Measurements from ENCODE around the gene SDHB.
"Not testable (repeated sequence)": the region's sequence is repeated elsewhere in the genome, so short reads cannot be mapped to it uniquely, and the experiment has no call there.

The SDHB gene

DNA sequence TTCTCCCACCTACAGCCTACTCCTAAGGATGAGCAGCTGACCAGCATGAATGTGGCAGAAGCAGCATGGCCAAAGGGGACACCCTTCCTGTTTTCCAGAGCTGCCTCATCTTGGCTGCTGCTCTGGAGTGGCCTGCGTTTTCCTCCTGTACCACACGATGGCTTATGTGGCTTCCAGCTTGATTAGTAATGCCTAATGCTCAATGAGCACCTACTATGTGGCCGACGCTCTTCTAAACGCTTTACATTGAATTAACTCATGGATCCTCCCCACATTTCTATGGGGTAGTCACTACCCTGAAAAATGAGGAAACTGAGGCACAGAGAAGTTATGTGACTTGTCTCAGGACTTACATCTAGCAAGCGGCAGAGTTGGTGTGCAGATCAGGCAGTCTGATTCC, 18.0 kb upstream of the SDHB start:
- DNase-seq = no peak

DNA sequence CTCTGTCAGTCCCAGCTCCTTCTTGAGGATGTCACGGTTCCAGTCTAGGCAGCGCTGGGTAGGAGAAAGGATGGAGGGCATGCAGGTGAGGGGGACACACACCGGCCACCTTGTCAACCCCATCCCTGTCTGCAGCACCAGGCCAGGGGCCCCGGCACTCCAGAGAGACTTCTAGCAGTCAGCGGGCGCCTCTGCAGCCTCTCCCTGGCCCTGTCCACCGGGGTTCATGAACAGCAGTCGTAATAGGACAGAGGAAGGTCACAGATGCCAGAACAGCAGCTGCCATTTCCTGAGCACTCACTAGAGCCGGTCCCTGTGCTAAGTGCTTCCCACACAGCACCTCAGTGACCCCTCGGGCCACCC, 16.3 kb upstream of the SDHB start:
- DNase-seq = no peak

DNA sequence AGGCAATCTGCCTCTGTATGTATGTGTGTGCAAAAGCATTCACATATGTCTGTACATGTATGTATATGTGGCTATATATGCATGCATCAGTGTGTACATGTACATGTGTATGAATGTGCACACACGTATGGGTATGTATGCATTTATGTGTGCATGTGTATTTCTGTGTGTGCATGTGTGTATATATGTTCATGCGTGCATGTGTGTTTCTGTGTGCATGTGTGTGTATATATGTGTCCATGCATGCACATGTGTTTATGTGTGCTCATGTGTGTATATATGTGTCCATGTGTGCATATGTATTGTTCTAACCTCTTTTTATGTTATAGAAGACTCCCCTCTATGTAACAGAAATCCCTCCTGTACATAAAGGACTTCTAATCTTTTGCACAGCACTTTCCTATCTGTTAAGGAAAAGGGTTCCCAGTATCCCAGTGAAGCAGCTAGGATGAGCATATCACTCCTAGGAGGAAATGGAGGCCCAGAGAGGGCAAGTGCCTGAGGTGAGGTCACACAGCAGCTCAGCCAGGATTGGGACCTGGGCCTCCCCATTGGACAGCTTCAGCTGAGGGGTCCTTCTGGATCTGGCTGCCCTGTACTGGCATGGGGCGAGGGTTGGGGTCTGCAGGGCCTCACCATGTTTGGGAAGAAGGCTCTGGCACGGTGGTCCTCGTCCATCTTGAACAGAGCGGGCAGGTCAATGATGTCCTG, 15.8 kb upstream of the SDHB start:
- no peak for DNase-seq

DNA sequence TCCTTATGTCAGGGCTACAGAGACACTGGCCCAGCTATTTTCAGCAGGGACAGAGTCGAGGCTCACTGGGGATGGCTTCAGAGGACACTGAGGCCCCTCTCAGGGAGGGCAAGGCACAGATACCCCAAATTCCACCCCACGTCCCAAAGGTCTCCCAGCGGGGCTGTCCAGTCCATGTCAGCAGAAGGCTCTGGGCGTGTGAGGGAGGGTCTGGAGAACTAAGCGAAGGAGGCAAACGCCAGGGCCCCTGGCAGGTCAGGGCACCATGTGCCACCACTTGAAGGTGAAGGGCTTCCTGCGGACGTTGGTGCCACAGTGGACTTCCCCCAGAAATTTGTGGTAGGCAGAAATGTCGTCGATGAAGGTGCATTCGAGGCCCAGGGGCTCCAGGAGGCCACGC, 15.0 kb upstream of the SDHB start:
- no peak for DNase-seq

DNA sequence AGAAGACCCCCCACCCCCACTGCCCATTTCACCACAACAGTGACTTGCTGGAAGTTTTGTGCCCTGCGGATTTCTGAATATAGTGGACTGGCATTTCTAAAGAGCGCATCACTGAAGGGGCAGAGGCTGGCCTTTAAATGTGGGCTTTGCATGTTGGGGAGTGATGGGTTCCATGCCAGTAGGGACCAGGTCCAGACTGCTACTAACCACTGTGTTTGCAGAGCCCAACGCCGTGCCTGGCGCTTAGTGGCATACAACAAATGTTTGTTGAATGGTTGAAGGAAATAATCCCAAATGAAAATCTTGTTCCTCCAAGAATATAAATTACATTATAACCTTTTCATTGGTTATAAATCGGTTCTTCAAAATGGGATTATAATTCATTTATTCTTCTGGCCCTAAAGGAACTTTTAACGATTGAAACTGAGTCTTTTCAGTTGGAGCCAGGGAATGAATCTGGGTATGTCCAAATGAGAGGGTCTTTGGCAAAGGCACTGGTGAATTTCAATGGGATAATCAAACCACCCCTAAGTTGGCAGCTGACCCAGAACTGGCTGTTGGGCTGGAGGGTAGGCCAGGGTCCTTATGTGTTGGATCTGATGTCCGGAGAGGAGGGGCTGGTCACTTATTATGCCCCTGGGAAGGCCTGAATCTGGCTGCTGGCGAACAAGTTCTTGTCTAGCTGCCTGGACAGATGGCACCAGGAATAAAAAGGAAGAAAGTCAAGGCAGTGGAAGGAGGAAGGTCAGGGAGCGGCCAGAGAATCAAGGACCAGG, 13.8 kb upstream of the SDHB start:
- no peak for DNase-seq

DNA sequence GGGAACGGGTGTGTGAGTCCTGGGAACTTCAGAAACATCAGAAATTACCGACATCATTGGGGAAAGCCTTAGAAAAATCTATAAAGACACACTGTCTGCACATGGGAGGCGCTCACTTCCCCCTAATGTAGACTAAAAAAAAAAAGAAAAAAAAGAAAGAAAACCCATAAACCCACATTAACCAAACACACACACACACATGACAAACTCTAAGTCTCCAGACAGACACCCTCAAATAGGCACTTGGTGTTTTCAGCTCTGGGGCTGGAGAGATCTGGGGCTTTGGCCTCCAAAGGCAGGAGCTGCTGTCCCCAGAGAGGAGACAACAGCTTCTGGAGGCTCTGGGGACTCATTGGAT, 13.2 kb upstream of the SDHB start:
- DNase-seq = no peak

DNA sequence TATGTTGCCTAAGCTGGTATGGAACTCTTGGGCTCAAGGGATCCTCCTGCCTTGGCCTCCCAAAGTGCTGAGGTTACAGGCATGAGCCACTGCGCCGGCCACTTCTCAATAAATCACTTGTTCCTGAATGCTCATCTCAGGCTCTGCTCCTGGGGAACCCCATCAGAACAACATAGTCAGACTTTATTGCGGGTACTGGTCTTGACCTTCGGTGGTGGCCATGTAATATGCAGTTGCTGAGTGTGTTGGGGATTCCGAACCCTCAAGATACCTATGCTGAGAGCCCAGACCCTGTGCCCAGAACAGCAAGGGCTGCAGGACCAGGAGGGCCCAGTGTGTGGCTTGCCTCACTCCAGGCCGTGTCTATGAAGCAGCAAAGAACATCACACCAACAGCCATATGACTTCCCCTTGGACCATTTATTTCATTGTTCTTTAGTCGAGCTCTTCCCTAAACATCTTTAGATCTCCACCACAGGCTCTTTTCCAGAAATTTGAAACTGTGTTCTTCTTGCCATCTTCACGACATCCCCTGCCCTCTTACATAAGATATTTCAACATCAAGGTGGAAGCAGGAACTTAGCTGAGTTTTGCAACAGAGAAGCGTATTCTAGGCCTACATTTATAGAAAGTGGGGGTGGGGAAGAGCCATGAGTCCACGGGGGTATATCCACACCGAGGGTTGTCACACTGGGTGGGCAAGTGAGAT, 12.7 kb upstream of the SDHB start:
- DNase-seq = no peak

DNA sequence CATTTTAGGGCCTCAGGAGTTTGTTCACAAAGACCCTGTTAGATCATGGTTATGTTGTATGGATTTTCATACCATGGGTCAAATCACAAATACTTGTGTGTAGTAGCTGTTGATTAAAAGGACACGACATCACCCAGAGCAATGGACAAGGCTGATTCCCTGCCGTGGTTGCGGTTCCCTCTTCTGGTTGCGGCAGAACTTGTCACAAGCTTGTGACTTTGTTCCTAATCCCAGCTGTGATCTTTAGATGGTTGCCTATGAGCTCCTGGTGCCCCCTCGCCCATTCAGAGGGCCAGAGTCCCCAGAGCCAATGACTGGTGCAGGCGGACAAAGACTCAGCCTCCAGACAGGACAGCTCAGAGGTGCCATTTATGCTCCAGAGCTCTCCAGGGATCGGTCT, 11.8 kb upstream of the SDHB start:
- no peak for DNase-seq

DNA sequence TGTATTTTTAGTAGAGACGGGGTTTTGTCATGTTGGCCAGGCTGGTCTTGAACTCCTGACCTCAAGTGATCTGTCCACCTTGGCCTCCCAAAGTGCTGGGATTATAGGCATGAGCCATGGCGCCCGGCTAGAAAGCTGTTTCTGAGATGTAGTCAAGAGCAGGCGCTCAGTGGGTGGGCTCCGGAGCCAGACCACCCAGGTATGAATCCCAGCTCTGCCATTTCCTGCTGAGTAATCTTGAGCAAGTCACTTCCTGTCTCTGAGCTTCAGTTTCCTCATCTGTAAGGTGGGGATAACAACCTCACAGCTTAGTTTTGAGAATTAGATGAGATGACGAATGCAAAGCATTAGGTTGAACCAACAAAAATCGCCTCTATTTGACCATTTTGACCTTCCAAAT, 8.9 kb upstream of the SDHB start:
- not testable (repeated sequence) for DNase-seq

DNA sequence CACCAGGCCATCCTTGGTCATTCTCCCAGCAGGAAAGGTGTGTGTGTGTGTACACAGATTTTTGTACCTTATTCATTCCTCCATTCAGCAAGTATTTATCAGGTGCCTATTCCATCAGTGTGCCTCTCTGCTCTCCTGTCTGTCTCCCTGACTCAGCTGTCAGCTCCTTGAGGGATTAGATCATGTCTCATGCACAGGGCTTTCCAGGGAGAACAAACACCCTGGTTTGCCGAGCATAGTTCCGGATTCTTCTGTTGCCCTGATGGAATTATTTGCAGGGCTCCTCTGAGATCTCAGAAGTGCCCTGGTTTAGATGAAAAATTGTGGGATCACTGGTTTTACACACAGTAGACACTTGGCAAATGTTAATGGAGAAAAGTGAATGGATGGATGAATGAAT, 8.1 kb upstream of the SDHB start:
- DNase-seq = no peak

DNA sequence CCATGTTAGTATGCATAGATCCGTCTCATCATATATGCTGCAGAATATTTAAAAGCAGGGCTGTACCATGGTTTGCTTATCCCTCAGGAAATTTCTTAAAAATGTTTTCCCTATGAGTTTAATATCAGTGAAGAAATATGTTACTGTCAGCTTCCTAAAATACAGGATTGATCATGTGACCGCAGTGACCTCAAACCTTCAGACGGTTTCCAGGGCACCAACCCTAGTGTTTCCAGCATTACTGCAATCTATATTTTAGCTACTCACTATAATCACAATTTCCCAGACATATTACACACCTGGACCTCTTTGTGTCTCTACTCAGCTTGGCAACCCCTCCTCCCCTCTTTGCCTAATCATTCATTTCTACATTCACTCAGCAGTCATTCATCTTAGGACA, 7.7 kb upstream of the SDHB start:
- DNase-seq = no peak

DNA sequence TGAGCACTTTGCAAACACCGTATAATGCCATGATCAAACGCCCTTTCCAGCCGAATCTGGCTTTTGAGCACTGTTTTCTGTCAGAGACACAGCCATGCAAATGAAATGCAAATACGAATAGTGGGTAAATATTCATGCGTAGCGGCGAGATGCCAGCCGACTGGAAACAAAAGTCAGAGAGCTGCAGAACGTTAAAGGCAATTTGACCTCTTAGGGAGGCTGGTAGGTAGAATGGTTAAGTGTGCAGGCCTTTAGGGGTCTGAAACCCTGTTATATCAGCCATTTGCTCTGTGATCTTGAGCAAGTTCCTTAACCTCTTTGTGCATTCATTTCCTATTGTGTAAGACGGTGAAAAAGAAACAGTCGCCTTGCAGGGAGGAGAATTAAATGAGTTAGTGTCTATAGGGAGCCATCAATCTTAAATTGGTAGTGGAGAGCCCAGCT, 6.5 kb upstream of the SDHB start:
- DNase-seq = no peak

DNA sequence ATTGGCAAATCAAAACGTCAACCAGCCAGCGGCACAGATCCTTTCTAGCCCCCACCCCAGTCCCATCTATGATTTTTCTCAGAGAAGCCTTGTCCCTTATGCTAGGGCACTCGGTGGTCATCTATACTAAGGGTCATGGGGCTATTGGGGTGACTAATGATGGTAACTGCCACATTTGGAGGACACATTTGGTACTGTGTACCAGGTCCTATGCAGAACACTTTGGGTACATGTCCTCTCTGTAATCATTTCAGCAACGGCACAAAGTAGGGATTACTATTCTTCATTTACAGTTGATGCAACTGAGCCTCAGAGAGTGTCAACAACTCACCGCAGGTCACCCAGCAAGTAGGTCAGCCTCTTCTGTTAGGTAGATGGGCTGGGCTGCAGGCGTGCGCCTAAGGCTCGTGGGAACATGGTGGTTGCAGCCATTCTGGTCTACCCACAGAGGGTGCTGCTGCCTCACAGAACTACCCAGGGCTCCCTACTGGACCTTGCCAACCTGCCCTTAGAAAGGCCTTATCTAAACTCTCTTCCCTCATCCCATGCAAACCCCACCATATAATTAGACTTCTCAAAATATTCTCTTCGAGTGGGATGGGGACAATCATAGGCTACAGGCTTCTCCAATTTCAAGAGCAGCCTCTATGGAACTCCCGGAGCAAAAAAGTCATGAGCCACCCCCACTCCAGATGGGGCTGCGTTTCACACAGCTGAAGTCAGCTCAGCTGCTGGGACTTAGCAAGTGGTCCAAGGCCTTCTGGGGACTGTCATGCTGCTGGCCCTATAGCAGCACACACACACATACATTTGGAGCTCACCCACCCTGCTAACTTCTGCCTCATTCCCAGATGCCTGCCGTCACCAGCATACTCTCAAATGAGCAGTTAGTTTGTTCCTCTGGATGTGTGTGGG, 5.8 kb upstream of the SDHB start:
- peak; percentile 63 to 66 for DNase-seq

DNA sequence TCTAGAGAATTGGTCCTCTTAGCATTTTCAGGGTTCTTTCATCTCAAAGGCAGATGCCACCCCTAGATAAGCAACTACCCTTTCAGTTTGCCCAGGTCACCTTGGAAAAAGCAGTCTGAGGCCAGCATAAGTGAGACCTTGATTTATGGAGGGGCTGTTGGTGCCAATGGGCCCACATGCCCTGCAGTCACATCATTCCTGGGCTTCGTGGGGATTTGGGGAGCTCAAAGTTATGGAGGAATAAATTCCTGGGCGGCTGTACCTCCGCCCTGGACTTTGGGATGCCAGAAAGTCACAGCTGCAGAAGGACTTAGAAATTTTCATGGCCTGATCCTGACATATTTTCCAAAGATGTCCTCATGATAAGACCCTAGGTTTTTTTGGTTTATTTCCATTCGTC, 2.7 kb upstream of the SDHB start:
- DNase-seq = no peak

DNA sequence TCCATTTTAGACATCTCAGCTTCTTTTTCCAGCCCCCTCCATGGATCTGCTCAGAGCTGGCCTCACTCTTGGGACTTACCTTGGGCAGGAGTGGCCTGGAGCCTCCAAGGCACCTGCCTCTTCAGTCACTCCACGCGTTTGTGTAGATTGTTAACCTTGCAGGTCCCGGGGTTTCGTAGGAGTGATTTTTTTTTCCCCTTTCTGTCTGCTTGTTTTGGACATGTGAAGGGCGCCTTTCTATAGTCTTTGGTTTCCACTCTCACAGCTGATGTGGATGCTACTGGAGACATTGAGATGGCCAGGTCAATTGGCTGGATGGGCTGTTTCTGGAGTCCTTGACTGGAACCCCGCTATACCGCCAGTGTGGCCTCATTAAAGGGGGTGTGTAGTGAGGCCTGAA, 2.0 kb upstream of the SDHB start:
- no peak for DNase-seq

DNA sequence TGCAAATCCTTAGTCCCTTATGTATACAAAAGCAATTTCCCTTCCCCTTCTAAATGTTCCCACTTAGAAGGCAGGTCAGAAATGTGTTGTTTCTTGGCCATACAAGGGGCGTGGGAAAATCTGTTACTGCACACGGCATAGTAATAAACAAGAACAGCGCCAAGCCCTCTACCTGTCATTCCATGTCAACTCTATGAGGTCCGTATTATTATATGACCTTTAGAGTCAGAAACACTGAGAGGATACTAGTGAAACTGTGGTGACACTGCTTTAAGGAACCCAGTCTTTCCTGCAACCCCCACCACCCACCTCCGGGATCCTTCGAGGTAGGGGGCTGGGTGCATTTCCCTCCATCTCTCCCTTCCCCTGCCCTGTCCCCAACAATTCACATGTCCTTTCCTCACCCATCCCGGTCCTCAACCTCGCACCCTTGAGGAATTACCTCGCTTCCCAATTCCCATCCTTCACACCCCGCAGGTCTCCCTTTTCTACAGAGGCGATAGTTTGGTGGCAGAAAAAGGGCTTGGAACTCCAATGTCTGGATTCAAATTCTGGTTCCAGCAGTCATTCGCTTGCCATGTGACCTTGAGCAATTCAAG, 647 bp downstream of the SDHB start:
- DNase-seq = no peak

DNA sequence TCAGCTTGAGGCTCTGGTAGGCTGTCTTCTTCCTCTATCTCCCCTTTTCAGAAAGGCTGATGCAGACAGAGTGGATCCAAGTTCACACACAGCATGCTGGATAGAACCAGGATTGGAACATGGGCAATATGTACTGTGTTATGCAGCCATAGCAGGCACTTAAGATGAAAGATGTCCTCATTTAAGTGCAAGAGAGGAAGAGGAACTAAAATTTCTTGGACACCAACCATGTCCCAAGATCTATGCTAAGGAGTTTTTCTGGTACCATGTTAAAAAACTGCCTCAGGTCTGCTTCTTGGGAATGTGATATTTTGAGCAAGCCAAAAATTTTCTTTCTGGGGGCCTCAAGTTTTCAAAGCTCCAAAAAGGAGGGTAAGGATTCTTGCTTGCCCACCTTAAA, 1.2 kb downstream of the SDHB start:
- no peak for DNase-seq

DNA sequence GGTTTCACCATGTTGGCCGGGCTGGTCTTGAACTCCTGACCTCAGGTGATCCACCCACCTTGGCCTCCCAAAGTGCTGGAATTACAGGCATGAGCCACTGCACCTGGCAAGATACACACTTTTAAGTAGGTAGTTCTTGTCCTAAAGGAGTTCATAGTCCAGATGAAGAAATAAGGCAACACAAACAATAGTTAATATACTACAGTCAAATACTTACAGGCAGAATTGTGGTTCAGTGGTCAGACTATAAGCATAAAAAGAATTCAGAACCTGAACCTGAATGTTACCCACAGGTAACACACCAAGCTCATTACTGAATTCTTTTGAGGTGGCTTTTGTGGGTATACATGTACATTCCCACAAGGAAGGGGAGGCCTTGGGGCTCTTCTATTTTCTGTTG, 1.8 kb downstream of the SDHB start:
- DNase-seq = no peak

DNA sequence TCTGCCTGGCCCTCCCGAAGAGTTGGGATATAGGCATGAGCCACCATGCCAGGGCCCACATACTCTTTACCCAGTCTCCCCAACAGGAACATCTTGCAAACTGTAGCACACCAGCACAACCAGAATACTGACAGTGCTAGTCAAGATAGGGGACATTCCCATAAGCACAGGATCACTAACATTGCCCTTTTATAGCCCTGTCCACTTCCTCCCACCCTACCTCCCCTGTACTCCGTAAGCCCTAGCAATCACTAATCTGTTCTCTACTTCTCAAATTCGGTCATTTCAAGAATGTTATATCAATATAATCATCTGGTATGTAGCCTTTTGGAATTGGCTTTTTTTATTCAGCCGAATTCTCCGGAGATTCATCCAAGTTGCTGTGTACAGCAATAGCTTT, 5.9 kb downstream of the SDHB start:
- no peak for DNase-seq

DNA sequence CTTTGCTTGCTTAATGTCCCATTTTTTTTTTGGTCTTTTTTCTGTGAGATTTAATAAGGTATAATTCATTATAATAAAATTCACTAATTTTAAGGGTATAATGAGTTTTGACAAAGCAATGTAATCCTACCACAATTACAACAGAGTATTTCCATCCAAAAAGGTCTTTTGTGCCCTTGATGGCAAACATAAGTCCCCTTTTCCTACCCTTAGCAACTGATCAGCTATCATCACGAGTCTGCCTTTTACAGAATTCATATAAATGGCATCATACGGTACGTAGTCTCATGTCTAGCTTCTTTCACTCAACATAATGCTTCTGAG, 7.5 kb downstream of the SDHB start:
- no peak for DNase-seq

DNA sequence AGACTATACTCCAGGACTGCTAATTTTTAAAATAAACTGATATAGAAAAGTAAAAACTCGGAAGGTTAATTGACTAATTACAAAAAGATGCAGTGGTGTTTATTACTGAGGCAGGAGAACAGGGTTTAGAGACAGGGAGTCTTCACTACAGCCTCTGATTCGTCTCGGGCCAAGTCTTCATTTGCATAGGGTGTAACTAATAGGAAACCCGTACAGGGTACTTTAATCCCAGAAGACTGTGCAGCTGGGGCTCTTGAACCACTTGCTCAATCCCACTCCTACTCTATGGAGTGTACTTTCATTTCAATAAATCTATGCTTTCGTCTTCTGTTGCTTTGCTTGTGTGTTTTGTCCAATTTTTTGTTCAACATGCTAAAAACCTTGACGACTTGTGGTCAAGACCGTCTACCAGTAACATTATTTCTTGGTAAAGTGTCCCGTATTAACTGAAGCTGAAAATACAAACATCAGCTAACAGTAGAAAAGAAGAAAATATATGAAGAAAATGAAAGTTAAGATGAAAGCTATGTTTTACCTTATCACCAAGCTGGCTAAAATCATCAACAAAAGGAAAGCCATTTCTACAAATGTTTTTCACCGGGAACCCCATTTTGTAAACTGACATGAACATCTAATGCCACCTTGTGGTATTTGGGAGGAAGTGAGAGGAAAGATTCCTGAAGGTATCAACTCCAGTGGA, 8.0 kb downstream of the SDHB start:
- peak; percentile 39 to 50 for DNase-seq

DNA sequence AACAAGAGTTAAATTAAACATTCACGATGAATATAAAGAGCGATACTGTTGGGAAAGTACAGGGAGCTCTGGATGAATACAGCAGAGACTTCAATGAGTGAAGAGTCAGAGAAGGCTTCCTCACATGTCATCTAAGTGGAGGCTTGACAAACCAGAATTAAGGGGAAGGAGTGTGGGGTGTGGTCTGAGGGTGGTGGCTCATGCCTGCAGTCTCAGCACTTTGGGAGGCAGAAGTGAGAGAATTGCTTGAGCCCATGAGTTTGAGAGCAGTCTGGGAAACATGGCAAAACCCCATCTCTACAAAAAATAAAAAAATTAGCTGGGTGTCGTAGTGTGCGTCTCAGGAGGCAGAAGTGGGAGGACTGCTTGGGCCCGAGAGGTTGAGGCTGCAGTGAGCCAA, 8.7 kb downstream of the SDHB start:
- DNase-seq = no peak
